ENCODE data around the gene RNF14. TPM values are rescaled to one million over a fixed set of nuclear protein-coding genes. Genes with fewer than 3 reads are reported as not detected.

Gene RNF14
- total and polyA plus RNA-seq, 2 experiments from 2014 or later = 8.9 to 19.0 TPM

GRCh38 chr5:141969783-141970771 is 1.2 kb downstream of the RNF14 start:
- H3K9me2 ChIP-seq (ENCODE audit: insufficient read depth) = no peaks in the 10 kb centered on the region
- H3F3A ChIP-seq (replicated peaks; ENCODE audit: low read depth) = peaks cover 13% of the 10 kb centered on the region
- peaks cover 14% of the 10 kb centered on the region; the same call in 1 of the 2 replicates for H3K36me3 ChIP-seq (ENCODE audit: insufficient read depth)
- Mint-ChIP-seq H3K27ac (peak overlapping the region; percentile 87), H3K4me3 (peak overlapping the region; percentile 85), H3K9me3 (no peaks in the 10 kb centered on the region), H3K36me3 (ENCODE audit: low read depth) (peaks cover 10% of the 10 kb centered on the region), H3K27me3 (ENCODE audit: insufficient read depth, low read depth, poor library complexity) (peaks cover 8% of the 10 kb centered on the region), H3K4me1 (peaks cover 19% of the 10 kb centered on the region; the same call in 2 of the 3 replicates)
- H3K27me3 ChIP-seq (ENCODE audit: insufficient read depth) = no peaks in the 10 kb centered on the region
- DNase-seq (ENCODE audit: low spot score) = peak; percentile 21
- H3K79me2 ChIP-seq (replicated peaks; ENCODE audit: insufficient read depth) = no peaks in the 10 kb centered on the region; the same call in 1 of the 2 replicates
- peaks cover 16% of the 10 kb centered on the region for H3K4me1 ChIP-seq (ENCODE audit: insufficient read depth)
- H3K27ac ChIP-seq (ENCODE audit: low read depth) = peak overlapping the region; percentile 86
- H4K20me1 ChIP-seq (replicated peaks; ENCODE audit: insufficient read depth) = no peaks in the 10 kb centered on the region
- H3K4me2 ChIP-seq = peak overlapping the region; percentile 80
- peak overlapping the region; percentile 61 for H3K4me3 ChIP-seq
- H2AFZ ChIP-seq = peak overlapping the region; percentile 1; the same call in 1 of the 2 replicates
- no peak for TF ChIP-seq ZNF462 (CRISPR knock-in tag; IDR thresholded peaks at IDR 0.05)
- no peak for TF ChIP-seq STAT1 (IDR thresholded peaks at IDR 0.05; ENCODE audit: unreplicated experiment)
- no peak for TF ChIP-seq ZNF331 (CRISPR knock-in tag; IDR thresholded peaks at IDR 0.05; ENCODE audit: low read depth)
- no peak for TF ChIP-seq EZH2 (IDR thresholded peaks at IDR 0.05; ENCODE audit: low read depth, unreplicated experiment)
- TF ChIP-seq EZH2phosphoT487 (IDR thresholded peaks at IDR 0.05; ENCODE audit: unreplicated experiment) = no peak
- no peak for TF ChIP-seq JUNB (IDR thresholded peaks at IDR 0.05; ENCODE audit: unreplicated experiment)
- no peak for TF ChIP-seq POLR2AphosphoS5 (IDR thresholded peaks at IDR 0.05; ENCODE audit: low read depth)
- no peak for TF ChIP-seq ZNF114 (CRISPR knock-in tag; IDR thresholded peaks at IDR 0.05)
- no peak for TF ChIP-seq ETS1 (IDR thresholded peaks at IDR 0.05)
- no peak for ATAC-seq
